ENCODE data around the gene STXBP5.

STXBP5 gene

GRCh38 chr6:147204060-147204785 is at the start of gene STXBP5:
Gene STXBP5 (plus strand): TSS chr6:147204417. CDS start chr6:147204533, 116 bp downstream.
- peak; percentile 7 for DNase-seq (ENCODE audit: low read depth)

- DNase-seq (ENCODE audit: low read depth), result no peak
These were observed 49.8 kb upstream of the STXBP5 start for GRCh38 chr6:147154454-147154853.

- no peak for DNase-seq (ENCODE audit: low read depth)
These were observed 48.0 kb upstream of the STXBP5 start for GRCh38 chr6:147156218-147156617.

- DNase-seq (ENCODE audit: low read depth), result no peak
These were observed 47.3 kb upstream of the STXBP5 start for GRCh38 chr6:147156799-147157382.

GRCh38 chr6:147157930-147158329 is 46.3 kb upstream of the STXBP5 start:
- DNase-seq (ENCODE audit: low read depth), result no peak

- no peak for DNase-seq (ENCODE audit: low read depth)
These were observed 45.3 kb upstream of the STXBP5 start for GRCh38 chr6:147158881-147159280.

GRCh38 chr6:147159536-147160374 is 44.5 kb upstream of the STXBP5 start:
- DNase-seq (ENCODE audit: low read depth), result no peak

GRCh38 chr6:147160593-147160992 is 43.6 kb upstream of the STXBP5 start:
- no peak for DNase-seq (ENCODE audit: low read depth)

- no peak for DNase-seq (ENCODE audit: low read depth)
These were observed 42.8 kb upstream of the STXBP5 start for GRCh38 chr6:147161253-147161973.

- no peak for DNase-seq (ENCODE audit: low read depth)
These were observed 42.2 kb upstream of the STXBP5 start for GRCh38 chr6:147161974-147162495.

GRCh38 chr6:147164761-147165160 is 39.5 kb upstream of the STXBP5 start:
- DNase-seq (ENCODE audit: low read depth), result no peak

- DNase-seq (ENCODE audit: low read depth), result no peak
These were observed 37.8 kb upstream of the STXBP5 start for GRCh38 chr6:147166360-147166944.

GRCh38 chr6:147166992-147167391 is 37.2 kb upstream of the STXBP5 start:
- DNase-seq (ENCODE audit: low read depth), result no peak

- no peak for DNase-seq (ENCODE audit: low read depth)
These were observed 36.4 kb upstream of the STXBP5 start for GRCh38 chr6:147167576-147168461.

GRCh38 chr6:147169529-147169928 is 34.7 kb upstream of the STXBP5 start:
- no peak for DNase-seq (ENCODE audit: low read depth)

GRCh38 chr6:147170269-147170668 is 33.9 kb upstream of the STXBP5 start:
- no peak for DNase-seq (ENCODE audit: low read depth)

GRCh38 chr6:147173140-147173539 is 31.1 kb upstream of the STXBP5 start:
- DNase-seq (ENCODE audit: low read depth), result no peak

- no peak for DNase-seq (ENCODE audit: low read depth)
These were observed 30.4 kb upstream of the STXBP5 start for GRCh38 chr6:147173675-147174308.

GRCh38 chr6:147176795-147177194 is 27.4 kb upstream of the STXBP5 start:
- DNase-seq (ENCODE audit: low read depth), result no peak

- no peak for DNase-seq (ENCODE audit: low read depth)
These were observed 26.9 kb upstream of the STXBP5 start for GRCh38 chr6:147177286-147177685.

Data from activated T-cell treated with anti-CD3 and anti-CD28 coated beads for 24 hours (primary cell).